Activated CD8-positive, alpha-beta memory T cell treated with anti-CD3 and anti-CD28 coated beads for 24 hours (primary cell): ENCODE measurements around the gene ABCC3.
"Not testable (repeated sequence)": the region's sequence is repeated elsewhere in the genome, so short reads cannot be mapped to it uniquely, and the experiment has no call there.

ENCODE experiments used
- DNase-seq: peaks from one replicate; pipeline ENCODE4 v3.0.0-alpha.2; 2020

The ABCC3 gene

DNA sequence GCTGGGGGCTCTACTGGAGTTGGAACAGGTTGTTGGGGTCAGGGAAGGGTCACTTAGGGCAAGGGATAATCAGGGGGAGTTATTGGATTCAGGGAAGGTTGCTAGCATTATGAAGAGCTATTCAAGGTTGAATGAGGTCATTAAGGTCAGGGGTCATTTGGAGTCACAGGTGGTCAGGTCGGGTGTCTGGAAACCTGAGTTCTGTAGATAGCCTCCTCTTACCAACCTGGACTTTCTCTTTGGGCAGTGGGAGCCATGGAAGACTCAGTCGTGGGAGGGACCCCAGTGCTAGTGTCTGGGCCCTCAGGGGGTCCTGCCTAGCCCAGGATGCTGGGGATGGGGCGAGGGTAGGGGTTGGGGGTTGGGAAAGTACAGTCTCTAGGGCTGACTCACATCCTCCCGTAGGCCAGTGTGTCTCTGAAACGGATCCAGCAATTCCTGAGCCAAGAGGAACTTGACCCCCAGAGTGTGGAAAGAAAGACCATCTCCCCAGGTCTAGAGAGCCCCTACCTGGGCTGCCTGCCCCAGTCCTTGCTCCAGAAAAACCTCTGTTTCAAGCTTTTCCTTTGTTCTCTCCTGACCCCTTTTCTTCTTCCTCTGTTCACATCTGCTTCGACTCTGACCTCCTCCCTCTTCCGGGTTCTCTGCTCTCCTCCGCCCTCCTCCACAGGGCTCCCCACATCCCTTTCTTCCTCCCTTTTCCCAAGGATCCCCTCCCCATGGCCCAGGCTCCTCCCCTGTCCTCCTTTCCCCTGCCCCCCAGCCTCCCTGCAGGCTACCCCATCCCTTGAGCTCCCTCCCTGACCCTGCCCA, 33.5 kb downstream of the ABCC3 start:
- no peak for DNase-seq

GRCh38 chr17:50668838-50669581, 34.3 kb downstream of the ABCC3 start:
- DNase-seq: no peak

DNA sequence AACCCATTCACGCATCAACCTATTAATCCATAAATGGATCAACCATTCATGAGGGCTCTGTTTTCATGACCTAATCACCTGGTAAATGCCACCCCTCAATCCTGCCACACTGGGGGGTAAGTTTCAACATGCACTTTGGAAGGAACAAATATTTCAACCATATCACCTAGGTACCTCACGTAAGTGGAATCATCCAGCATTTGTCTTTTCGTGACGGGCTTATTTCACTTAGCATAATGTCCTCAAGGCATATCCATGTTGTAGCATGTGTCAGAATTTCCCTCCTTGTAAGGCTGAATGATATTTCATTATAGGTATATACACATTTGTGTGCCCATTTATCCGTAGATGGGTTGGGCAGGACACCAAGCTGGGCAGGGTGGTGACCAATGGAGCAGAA, 37.4 kb downstream of the ABCC3 start:
- DNase-seq: no peak

GRCh38 chr17:50672831-50673551, 38.3 kb downstream of the ABCC3 start:
- no peak for DNase-seq

DNA sequence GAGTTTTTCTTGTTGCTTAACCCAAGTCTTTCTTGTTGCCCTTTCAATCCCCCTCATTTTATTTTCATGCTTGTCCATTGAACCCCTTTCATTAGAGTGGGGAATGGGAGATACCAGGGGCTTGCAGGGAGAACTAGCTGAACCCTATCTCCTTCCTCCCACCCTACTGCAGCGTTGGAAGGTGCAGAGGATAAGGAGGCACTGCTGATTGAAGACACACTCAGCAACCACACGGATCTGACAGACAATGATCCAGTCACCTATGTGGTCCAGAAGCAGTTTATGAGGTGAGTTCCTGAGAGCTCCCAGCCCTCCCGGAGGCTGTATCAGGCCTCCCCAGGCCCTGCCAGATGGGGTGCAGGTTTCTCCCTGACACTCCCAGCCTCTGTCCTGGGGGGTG, 40.5 kb downstream of the ABCC3 start:
- no peak for DNase-seq

- DNase-seq: no peak
Observed at GRCh38 chr17:50675627-50676026, 40.9 kb downstream of the ABCC3 start.

- DNase-seq: no peak
Observed at GRCh38 chr17:50676065-50676975, 41.6 kb downstream of the ABCC3 start.

GRCh38 chr17:50677851-50678375, 43.2 kb downstream of the ABCC3 start:
- no peak for DNase-seq

- no peak for DNase-seq
Observed at GRCh38 chr17:50679008-50679544, 44.4 kb downstream of the ABCC3 start.

GRCh38 chr17:50680126-50680525, 45.4 kb downstream of the ABCC3 start:
- no peak for DNase-seq

DNA sequence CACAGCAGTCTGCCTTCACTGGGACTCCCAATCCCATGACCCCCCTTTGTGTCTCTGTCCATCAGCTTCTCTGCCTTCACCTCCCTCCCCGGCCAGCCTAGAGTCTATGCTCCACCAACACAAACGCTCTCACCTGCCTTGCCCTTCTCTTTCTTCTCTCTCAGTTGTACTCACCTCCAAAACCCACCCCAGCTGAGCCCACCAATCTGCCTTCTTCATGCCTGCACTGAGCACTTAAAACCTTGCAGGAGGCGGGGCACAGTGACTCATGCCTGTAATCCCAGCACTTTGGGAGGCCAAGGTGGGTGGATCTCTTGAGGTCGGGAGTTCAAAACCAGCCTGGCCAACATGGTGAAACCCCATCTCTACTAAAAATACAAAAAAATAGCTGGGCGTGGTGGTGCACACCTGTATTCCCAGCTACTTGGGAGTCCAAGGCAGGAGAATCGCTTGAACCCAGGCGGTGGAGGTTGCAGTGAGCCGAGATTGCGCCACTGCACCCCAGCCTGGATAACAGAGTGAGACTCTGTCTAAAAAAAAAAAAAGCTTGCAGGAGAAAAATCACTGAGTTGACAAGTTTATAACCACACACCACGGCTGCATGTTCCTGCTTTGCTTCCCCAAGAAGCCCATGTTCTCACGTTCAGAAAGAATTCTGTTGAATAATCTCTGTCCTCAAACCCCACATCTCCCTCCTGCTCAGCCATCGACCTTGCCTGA, 46.0 kb downstream of the ABCC3 start:
- not testable (repeated sequence) for DNase-seq

- DNase-seq: no peak
Observed at GRCh38 chr17:50681263-50682200, 46.9 kb downstream of the ABCC3 start.

- DNase-seq: no peak
Observed at GRCh38 chr17:50682441-50682840, 47.8 kb downstream of the ABCC3 start.

DNA sequence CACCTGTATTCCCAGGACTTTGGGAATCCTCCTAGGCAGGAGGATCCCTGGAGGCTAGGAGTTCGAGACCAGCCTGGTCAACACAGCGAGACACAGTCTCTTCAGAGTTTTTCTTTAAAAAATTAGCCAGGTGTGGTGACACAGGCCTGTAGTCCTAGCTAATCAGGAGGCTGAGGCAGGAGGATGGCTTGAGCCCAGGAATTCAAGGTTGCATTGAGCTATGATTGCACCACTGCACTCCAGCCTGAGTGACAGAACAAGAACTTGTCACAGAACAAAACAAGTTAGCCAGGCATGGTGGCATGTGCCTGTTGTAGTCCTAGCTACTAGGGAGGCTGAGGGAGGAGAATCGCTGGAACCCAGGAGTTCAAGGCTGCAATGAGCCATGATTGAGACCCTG, 48.3 kb downstream of the ABCC3 start:
- no peak for DNase-seq

- no peak for DNase-seq
Observed at GRCh38 chr17:50683434-50684287, 49.0 kb downstream of the ABCC3 start.

GRCh38 chr17:50684288-50684611, 49.6 kb downstream of the ABCC3 start:
- DNase-seq: no peak

- DNase-seq: no peak
Observed at GRCh38 chr17:50684612-50685333, 50.1 kb downstream of the ABCC3 start.

DNA sequence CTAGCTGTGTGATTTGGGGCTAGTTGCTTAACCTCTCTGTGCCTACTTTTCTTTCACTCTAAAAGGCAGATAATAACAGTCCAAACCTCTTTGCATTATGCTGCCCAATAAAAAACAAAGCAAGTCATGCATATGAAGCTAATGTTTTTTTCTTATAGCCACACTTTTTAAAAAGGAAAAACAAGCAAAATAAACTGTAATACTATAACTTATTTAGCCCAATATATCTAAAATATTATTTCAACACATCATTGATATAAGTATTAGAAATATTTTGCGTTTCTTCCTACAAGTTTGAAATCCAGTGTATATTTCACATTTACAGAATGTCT, 50.6 kb downstream of the ABCC3 start:
- DNase-seq: no peak
